Endothelial cell of umbilical vein (primary cell): Measurements from ENCODE around the gene RFNG.

Experiments used
- CTCF ChIP-seq, 2 donors: IDR thresholded peaks; 1 replicate in 1 of 2; 2 replicates in 1 of 2; pipeline ENCODE4 v1.5.1; 2011; ENCODE audit warnings: low read length in 2 of 2, mild to moderate bottlenecking in 2 of 2, moderate library complexity in 2 of 2, control low read depth in 1 of 2, inconsistent platforms in 1 of 2, low read depth in 1 of 2; ENCODE audit not compliant: insufficient read depth in 1 of 2; ENCODE audit errors: extremely low read depth in 1 of 2
- EZH2 ChIP-seq: IDR thresholded peaks from 2 replicates; pipeline ENCODE4 v1.6.1; 2012; ENCODE audit warnings: borderline replicate concordance, low read depth, mild to moderate bottlenecking, moderate library complexity, low read length, inconsistent platforms; ENCODE audit not compliant: severe bottlenecking
- MAX ChIP-seq: IDR thresholded peaks from 2 replicates; pipeline ENCODE4 v1.6.1; 2011; ENCODE audit not compliant: insufficient read depth, insufficient read length
- MYC ChIP-seq: IDR thresholded peaks from one replicate; pipeline ENCODE4 v1.6.1; 2011; ENCODE audit warnings: mild to moderate bottlenecking, low read depth, low read length
- POLR2A ChIP-seq: IDR thresholded peaks from 2 replicates; pipeline ENCODE4 v1.6.1; 2012; ENCODE audit warnings: low read depth, mild to moderate bottlenecking, control low read depth, low read length

- TF ChIP-seq CTCF (IDR thresholded peaks at IDR 0.05; ENCODE audit: extremely low read depth in 1 of 2, insufficient read depth in 1 of 2, low read depth in 1 of 2, low read length in 2 of 2) (no peak), EZH2 (no peak), MYC (no peak), POLR2A (no peak), MAX (no peak)
Observed at GRCh38 chr17:82008258-82008940, 43.2 kb downstream of the RFNG start.
